A172 (cell line): Measurements from ENCODE around the gene VKORC1L1. TPM values are rescaled to one million over a fixed set of nuclear protein-coding genes. Genes with fewer than 3 reads are reported as not detected.
"Not testable (repeated sequence)": the region's sequence is repeated elsewhere in the genome, so short reads cannot be mapped to it uniquely, and the experiment has no call there.

Experiments
- DNase-seq: peaks from one replicate; pipeline ENCODE4 v3.0.0-alpha.2; 2015; ENCODE audit warnings: low spot score
- total RNA-seq: library from RNA; depleted of rRNA; stranded (reverse); fragments of >200 nt; shearing (Covaris generic); gene quantifications from 2 replicates; pipeline ENCODE4 v1.2.3, GENCODE V29; 2014; rRNA removed

Gene VKORC1L1
- 28.4 and 33.2 TPM in 2 replicates for total RNA-seq

- peak; percentile 90 for DNase-seq
Observed at GRCh38 chr7:65872776-65873581, at the start of gene VKORC1L1. VKORC1L1 (plus strand) TSS chr7:65873074; CDS start chr7:65873372, 298 bp downstream.

- DNase-seq: no peak
Observed at GRCh38 chr7:65827366-65827765, 45.5 kb upstream of the VKORC1L1 start.

GRCh38 chr7:65832281-65832680, 40.6 kb upstream of the VKORC1L1 start:
- DNase-seq: peak; percentile 57

- DNase-seq: not testable (repeated sequence)
Observed at GRCh38 chr7:65836684-65837083, 36.2 kb upstream of the VKORC1L1 start.

GRCh38 chr7:65837541-65837956, 35.3 kb upstream of the VKORC1L1 start:
- peak; percentile 72 for DNase-seq

GRCh38 chr7:65839846-65840245, 33.0 kb upstream of the VKORC1L1 start:
- DNase-seq: no peak

GRCh38 chr7:65840446-65840845, 32.4 kb upstream of the VKORC1L1 start:
- no peak for DNase-seq

GRCh38 chr7:65843616-65844015, 29.3 kb upstream of the VKORC1L1 start:
- not testable (repeated sequence) for DNase-seq

- DNase-seq: no peak
Observed at GRCh38 chr7:65846008-65846570, 26.8 kb upstream of the VKORC1L1 start.

- DNase-seq: not testable (repeated sequence)
Observed at GRCh38 chr7:65853426-65853825, 19.4 kb upstream of the VKORC1L1 start.

GRCh38 chr7:65853892-65854291, 19.0 kb upstream of the VKORC1L1 start:
- DNase-seq: not testable (repeated sequence)

- not testable (repeated sequence) for DNase-seq
Observed at GRCh38 chr7:65857321-65857894, 15.5 kb upstream of the VKORC1L1 start.

- DNase-seq: not testable (repeated sequence)
Observed at GRCh38 chr7:65858660-65859059, 14.2 kb upstream of the VKORC1L1 start.

GRCh38 chr7:65866244-65866643, 6.6 kb upstream of the VKORC1L1 start:
- DNase-seq: not testable (repeated sequence)

- not testable (repeated sequence) for DNase-seq
Observed at GRCh38 chr7:65867681-65868080, 5.2 kb upstream of the VKORC1L1 start.

- peak; percentile 72 for DNase-seq
Observed at GRCh38 chr7:65869312-65869711, 3.6 kb upstream of the VKORC1L1 start.

GRCh38 chr7:65871451-65871850, 1.4 kb upstream of the VKORC1L1 start:
- DNase-seq: not testable (repeated sequence)

- DNase-seq: peak; percentile 19
Observed at GRCh38 chr7:65873582-65874193, 814 bp downstream of the VKORC1L1 start.

GRCh38 chr7:65875715-65876114, 2.8 kb downstream of the VKORC1L1 start:
- not testable (repeated sequence) for DNase-seq

- not testable (repeated sequence) for DNase-seq
Observed at GRCh38 chr7:65879292-65880153, 6.6 kb downstream of the VKORC1L1 start.

- DNase-seq: not testable (repeated sequence)
Observed at GRCh38 chr7:65880242-65880641, 7.4 kb downstream of the VKORC1L1 start.
